Esophagus muscularis mucosa (tissue), 4 donors: ENCODE results near the gene SIGLEC12.

ENCODE experiments used
- CTCF ChIP-seq, 3 experiments: fragments of 200-600 bp in 2 of 3; fragments of 450-650 bp in 1 of 3; sonication (generic) in 2 of 3; IDR thresholded peaks; one replicate each; pipeline ENCODE4 v1.5.1; 2017 to 2019; ENCODE audit warnings: antibody characterized with exemption in 3 of 3, mild to moderate bottlenecking in 2 of 3, moderate library complexity in 1 of 3
- EP300 ChIP-seq: sonication (generic); formaldehyde crosslinking; IDR thresholded peaks from one replicate; pipeline ENCODE4 v1.6.1; 2017; ENCODE audit warnings: antibody characterized with exemption
- POLR2A ChIP-seq: fragments of 450-650 bp; IDR thresholded peaks from one replicate; pipeline ENCODE4 v1.6.1; 2017; ENCODE audit warnings: antibody characterized with exemption, moderate library complexity, mild to moderate bottlenecking, low read depth
- POLR2AphosphoS5 ChIP-seq, 2 donors: sonication (generic); formaldehyde crosslinking; IDR thresholded peaks; one replicate each; pipeline ENCODE4 v1.6.1; 2017; ENCODE audit warnings: antibody characterized with exemption in 2 of 2

DNA sequence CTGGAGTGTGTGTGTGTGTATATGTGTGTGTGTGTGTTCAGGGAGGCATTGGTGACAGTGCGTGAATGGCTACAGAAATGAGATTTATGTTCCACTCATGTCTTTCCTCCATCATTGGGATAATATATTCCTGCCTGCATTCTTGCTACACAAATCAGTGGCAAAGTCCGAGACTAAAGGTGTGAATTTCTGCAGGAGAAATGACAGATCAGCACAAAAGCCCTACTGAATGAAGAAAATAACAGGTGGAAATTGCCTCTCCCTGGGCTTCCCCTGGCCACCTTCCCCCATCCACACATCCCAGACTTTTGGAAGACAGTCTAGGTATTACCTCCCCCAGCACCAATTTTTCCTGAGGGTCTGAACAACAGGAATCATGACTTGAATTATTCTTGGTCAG is 19.8 kb upstream of the SIGLEC12 start:
- TF ChIP-seq CTCF (IDR thresholded peaks at IDR 0.05) (no peak), EP300 (no peak), POLR2A (no peak), POLR2AphosphoS5 (IDR thresholded peaks at IDR 0.05) (no peak)
